Liver (tissue), 3 donors: ENCODE results near the gene TBL2.

Experiments
- JUND ChIP-seq, 2 donors: IDR thresholded peaks; 2 replicates each; pipeline ENCODE4 v1.6.1; 2016; ENCODE audit warnings: antibody characterized with exemption in 2 of 2
- RXRA ChIP-seq, 2 donors: IDR thresholded peaks; 2 replicates each; pipeline ENCODE4 v1.6.1; 2017 to 2018; ENCODE audit warnings: antibody characterized with exemption in 2 of 2, mild to moderate bottlenecking in 1 of 2
- SP1 ChIP-seq: IDR thresholded peaks from 2 replicates; pipeline ENCODE4 v1.6.1; 2018; ENCODE audit warnings: antibody characterized with exemption, mild to moderate bottlenecking
- TAF1 ChIP-seq: conservative IDR thresholded peaks from 2 replicates; pipeline ENCODE4 v1.6.1; 2016; ENCODE audit warnings: antibody characterized with exemption, mild to moderate bottlenecking
- YY1 ChIP-seq: IDR thresholded peaks from 2 replicates; pipeline ENCODE4 v1.6.1; 2016; ENCODE audit warnings: antibody characterized with exemption, mild to moderate bottlenecking
- TF ChIP-seq, protein P1 (sequence below): fragments of 150-350 bp; IDR thresholded peaks from 2 replicates; pipeline ENCODE4 v1.5.1; 2017; ENCODE audit warnings: improper control_type of control experiment, low read depth, low read length; ENCODE audit not compliant: missing input control
- TF ChIP-seq, protein P2 (sequence below): IDR thresholded peaks from 2 replicates; pipeline ENCODE4 v1.6.1; 2016; ENCODE audit warnings: antibody characterized with exemption
- TF ChIP-seq, protein P3 (sequence below): IDR thresholded peaks from 2 replicates; pipeline ENCODE4 v1.6.1; 2016; ENCODE audit warnings: antibody characterized with exemption, mild to moderate bottlenecking
- donor health status: healthy.
- donor health status: healthy.

DNA sequence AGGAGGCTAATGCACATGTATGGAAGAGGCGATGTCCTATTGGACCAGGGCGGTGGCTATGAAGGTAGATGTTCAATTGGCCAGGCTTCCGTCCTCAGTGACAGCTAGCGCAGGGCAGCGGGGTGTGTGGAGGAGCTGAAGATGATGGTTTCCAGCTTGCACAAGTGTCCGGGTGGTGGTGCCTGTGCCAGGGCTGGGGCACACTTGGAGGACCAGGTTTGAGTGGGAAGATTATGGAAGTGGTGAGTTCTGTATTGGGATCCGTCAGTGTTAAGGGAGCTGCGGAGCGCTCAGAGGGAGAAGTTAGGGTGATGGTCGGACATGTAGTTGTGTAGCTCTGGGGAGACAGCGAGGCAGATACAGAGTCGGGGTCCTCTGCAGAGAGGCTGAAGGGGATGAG is 8.5 kb upstream of the TBL2 start:
- TF ChIP-seq, protein P1, sequence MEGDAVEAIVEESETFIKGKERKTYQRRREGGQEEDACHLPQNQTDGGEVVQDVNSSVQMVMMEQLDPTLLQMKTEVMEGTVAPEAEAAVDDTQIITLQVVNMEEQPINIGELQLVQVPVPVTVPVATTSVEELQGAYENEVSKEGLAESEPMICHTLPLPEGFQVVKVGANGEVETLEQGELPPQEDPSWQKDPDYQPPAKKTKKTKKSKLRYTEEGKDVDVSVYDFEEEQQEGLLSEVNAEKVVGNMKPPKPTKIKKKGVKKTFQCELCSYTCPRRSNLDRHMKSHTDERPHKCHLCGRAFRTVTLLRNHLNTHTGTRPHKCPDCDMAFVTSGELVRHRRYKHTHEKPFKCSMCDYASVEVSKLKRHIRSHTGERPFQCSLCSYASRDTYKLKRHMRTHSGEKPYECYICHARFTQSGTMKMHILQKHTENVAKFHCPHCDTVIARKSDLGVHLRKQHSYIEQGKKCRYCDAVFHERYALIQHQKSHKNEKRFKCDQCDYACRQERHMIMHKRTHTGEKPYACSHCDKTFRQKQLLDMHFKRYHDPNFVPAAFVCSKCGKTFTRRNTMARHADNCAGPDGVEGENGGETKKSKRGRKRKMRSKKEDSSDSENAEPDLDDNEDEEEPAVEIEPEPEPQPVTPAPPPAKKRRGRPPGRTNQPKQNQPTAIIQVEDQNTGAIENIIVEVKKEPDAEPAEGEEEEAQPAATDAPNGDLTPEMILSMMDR = no peak
- TF ChIP-seq, protein P2, sequence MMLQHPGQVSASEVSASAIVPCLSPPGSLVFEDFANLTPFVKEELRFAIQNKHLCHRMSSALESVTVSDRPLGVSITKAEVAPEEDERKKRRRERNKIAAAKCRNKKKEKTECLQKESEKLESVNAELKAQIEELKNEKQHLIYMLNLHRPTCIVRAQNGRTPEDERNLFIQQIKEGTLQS = no peak
- no peak for TF ChIP-seq SP1
- no peak for TF ChIP-seq TAF1
- no peak for TF ChIP-seq JUND (IDR thresholded peaks at IDR 0.05)
- TF ChIP-seq, protein P3, sequence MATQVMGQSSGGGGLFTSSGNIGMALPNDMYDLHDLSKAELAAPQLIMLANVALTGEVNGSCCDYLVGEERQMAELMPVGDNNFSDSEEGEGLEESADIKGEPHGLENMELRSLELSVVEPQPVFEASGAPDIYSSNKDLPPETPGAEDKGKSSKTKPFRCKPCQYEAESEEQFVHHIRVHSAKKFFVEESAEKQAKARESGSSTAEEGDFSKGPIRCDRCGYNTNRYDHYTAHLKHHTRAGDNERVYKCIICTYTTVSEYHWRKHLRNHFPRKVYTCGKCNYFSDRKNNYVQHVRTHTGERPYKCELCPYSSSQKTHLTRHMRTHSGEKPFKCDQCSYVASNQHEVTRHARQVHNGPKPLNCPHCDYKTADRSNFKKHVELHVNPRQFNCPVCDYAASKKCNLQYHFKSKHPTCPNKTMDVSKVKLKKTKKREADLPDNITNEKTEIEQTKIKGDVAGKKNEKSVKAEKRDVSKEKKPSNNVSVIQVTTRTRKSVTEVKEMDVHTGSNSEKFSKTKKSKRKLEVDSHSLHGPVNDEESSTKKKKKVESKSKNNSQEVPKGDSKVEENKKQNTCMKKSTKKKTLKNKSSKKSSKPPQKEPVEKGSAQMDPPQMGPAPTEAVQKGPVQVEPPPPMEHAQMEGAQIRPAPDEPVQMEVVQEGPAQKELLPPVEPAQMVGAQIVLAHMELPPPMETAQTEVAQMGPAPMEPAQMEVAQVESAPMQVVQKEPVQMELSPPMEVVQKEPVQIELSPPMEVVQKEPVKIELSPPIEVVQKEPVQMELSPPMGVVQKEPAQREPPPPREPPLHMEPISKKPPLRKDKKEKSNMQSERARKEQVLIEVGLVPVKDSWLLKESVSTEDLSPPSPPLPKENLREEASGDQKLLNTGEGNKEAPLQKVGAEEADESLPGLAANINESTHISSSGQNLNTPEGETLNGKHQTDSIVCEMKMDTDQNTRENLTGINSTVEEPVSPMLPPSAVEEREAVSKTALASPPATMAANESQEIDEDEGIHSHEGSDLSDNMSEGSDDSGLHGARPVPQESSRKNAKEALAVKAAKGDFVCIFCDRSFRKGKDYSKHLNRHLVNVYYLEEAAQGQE = no peak
- no peak for TF ChIP-seq RXRA (IDR thresholded peaks at IDR 0.05)
- TF ChIP-seq YY1 = no peak
